ENCODE results near the gene DDX41. TPM values are rescaled to one million over a fixed set of nuclear protein-coding genes. Genes with fewer than 3 reads are reported as not detected.

Gene DDX41
- total RNA-seq, 2 experiments from 2014 or later: 169 to 224 TPM

DNA sequence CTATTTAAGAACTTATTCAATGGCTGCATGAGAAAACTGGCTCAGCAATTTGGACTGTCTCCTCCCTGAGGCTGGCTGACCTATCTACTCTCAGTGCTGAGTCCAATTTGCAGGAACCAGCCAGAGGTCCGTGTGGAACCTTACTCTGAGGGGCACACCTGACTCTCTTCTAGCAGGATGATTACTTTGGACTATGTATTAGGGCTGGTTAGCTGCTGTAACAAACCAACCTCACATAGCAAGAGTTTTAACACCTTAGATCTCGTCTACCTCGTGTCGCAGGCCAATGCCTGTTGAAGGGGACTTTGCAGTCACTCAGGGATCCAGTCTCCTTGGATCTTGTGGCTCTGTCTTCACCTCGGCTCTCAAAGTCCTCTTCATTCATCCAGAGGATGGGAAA lies 41.0 kb upstream of the DDX41 start:
- H3K4me2 ChIP-seq (ENCODE audit: low read length): no peak overlapping the region
- no peak overlapping the region for H3K4me3 ChIP-seq (ENCODE audit: low read depth, low read length, poor library complexity, severe bottlenecking)
- TF ChIP-seq, protein P1, sequence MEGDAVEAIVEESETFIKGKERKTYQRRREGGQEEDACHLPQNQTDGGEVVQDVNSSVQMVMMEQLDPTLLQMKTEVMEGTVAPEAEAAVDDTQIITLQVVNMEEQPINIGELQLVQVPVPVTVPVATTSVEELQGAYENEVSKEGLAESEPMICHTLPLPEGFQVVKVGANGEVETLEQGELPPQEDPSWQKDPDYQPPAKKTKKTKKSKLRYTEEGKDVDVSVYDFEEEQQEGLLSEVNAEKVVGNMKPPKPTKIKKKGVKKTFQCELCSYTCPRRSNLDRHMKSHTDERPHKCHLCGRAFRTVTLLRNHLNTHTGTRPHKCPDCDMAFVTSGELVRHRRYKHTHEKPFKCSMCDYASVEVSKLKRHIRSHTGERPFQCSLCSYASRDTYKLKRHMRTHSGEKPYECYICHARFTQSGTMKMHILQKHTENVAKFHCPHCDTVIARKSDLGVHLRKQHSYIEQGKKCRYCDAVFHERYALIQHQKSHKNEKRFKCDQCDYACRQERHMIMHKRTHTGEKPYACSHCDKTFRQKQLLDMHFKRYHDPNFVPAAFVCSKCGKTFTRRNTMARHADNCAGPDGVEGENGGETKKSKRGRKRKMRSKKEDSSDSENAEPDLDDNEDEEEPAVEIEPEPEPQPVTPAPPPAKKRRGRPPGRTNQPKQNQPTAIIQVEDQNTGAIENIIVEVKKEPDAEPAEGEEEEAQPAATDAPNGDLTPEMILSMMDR (conservative IDR thresholded peaks at IDR 0.05; ENCODE audit: low read length): no peak
- TF ChIP-seq EZH2phosphoT487 (IDR thresholded peaks at IDR 0.05; ENCODE audit: borderline replicate concordance, low read depth, low read length): no peak
- peaks cover 2% of the 10 kb centered on the region; the same call in 1 of the 2 replicates for H3K36me3 ChIP-seq (ENCODE audit: insufficient read depth, low read length)
- H4K20me1 ChIP-seq (ENCODE audit: insufficient read depth, low read length): no peaks in the 10 kb centered on the region
- no peaks in the 10 kb centered on the region for H3K9me3 ChIP-seq (ENCODE audit: low read length)
- CTCF ChIA-PET (ENCODE audit: unreplicated experiment): interaction anchor here (0.6 kb wide), 1 partner anchor 50 kb away, joined by 3 read pairs; no protein-coding TSS in a partner anchor
- peaks cover 13% of the 10 kb centered on the region for H3K79me2 ChIP-seq (ENCODE audit: insufficient read depth, low read depth, low read length)
- no peak for DNase-seq (ENCODE audit: low spot score)
- no peak overlapping the region for H2AFZ ChIP-seq (ENCODE audit: low read length)
- intact Hi-C loops (cut with micrococcal nuclease; ENCODE audit: unreplicated experiment): no loop called here
- H3K4me1 ChIP-seq (ENCODE audit: insufficient read depth, low read length, poor library complexity, severe bottlenecking): peaks cover 13% of the 10 kb centered on the region
- POLR2A ChIA-PET: interaction anchor here (0.6 kb wide), 1 partner anchor 15 kb away, joined by 7 read pairs; no protein-coding TSS in a partner anchor
- BruUV-seq (replicated peaks): no TSS peak
- H3K27ac ChIP-seq (ENCODE audit: low read depth, low read length, poor library complexity, severe bottlenecking): no peak overlapping the region
- no peaks in the 10 kb centered on the region for H3K9me2 ChIP-seq (ENCODE audit: insufficient read depth, low read length)

DNA sequence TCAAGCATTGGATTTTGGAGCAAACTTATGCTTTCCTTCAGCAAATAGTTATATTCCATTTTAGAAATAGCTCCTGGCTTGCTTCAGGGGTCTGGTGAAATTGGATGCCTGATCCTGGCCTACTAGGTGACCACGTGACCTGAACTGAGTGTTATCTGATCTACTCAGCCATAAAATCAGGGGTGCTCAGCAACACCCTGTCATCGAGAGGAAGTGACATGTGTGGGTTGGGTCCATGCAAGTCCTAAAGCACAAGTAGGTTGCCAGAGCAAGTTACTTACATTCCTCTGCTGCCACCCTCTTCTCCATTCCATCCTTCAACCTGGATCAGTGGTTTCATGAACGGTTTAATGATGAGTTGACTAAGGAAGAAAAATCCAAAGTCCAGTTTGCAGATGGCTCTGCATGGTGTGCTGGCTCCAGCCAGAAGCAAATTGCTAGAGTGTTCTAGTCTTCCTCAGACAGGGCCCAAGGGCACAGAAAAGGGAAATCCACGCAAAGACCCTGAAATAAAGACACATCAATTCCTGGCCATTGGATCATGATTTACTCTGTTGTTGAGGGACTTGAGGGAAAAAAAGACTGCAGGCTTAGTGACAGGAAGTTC lies 40.4 kb upstream of the DDX41 start:
- no peak for TF ChIP-seq EZH2phosphoT487 (IDR thresholded peaks at IDR 0.05; ENCODE audit: borderline replicate concordance, low read depth, low read length)
- TF ChIP-seq, protein P1 (conservative IDR thresholded peaks at IDR 0.05; ENCODE audit: low read length): no peak
- H3K4me2 ChIP-seq (ENCODE audit: low read length): no peak overlapping the region

DNA sequence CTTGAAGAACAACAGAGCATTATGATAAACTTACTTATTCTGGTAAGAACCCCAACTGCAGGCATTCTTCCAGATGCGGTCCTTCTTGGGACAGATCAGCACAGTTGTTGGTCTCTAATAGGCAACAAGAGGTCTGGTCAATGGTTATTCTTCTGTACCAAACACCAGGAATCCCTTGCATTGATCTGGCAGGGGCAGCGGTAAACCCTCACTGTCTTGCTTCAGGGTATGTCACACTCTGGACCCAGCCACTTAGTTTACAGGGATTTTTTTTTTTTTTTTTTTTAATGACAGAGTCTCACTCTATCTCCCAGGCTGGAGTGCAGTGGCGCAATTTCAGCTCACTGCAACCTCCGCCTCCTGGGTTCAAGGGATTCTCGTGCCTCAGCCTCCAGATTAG lies 38.9 kb upstream of the DDX41 start:
- Histone ChIP-seq H3K9me3 (ENCODE audit: low read length) (no peaks in the 10 kb centered on the region), H2AFZ (ENCODE audit: low read length) (peak overlapping the region; percentile 18; the same call in 1 of the 2 replicates), H3K4me1 (ENCODE audit: insufficient read depth, low read length, poor library complexity, severe bottlenecking) (peaks cover 15% of the 10 kb centered on the region), H4K20me1 (ENCODE audit: insufficient read depth, low read length) (no peaks in the 10 kb centered on the region), H3K4me3 (ENCODE audit: low read depth, low read length, poor library complexity, severe bottlenecking) (no peak overlapping the region), H3K4me2 (ENCODE audit: low read length) (no peak overlapping the region), H3K79me2 (ENCODE audit: insufficient read depth, low read depth, low read length) (peaks cover 24% of the 10 kb centered on the region), H3K36me3 (ENCODE audit: insufficient read depth, low read length) (peaks cover 23% of the 10 kb centered on the region), H3K27ac (ENCODE audit: low read depth, low read length, poor library complexity, severe bottlenecking) (no peak overlapping the region), H3K9me2 (ENCODE audit: insufficient read depth, low read length) (no peaks in the 10 kb centered on the region)
- ChIA-PET POLR2A (interaction anchor here (0.9 kb wide), 1 partner anchor 40 kb away, joined by 3 read pairs; no protein-coding TSS in a partner anchor), CTCF (ENCODE audit: unreplicated experiment) (no interaction called here)
- intact Hi-C loops (cut with micrococcal nuclease; ENCODE audit: unreplicated experiment): loop anchor here (2.0 kb wide), 2 partner anchors 45 to 47 kb away; partner anchors contain the start of genes B4GALT7 and DOK3
- no TSS peak for BruUV-seq (replicated peaks)
- TF ChIP-seq, protein P1 (conservative IDR thresholded peaks at IDR 0.05; ENCODE audit: low read length): no peak
- TF ChIP-seq EZH2phosphoT487 (IDR thresholded peaks at IDR 0.05; ENCODE audit: borderline replicate concordance, low read depth, low read length): no peak
- no peak for DNase-seq (ENCODE audit: low spot score)

More for the DNA sequence above, 40.4 kb upstream of the DDX41 start:
- no peak overlapping the region for H3K27ac ChIP-seq (ENCODE audit: low read depth, low read length, poor library complexity, severe bottlenecking)
- no TSS peak for BruUV-seq (replicated peaks)
- intact Hi-C loops (cut with micrococcal nuclease; ENCODE audit: unreplicated experiment): no loop called here
- no peak for DNase-seq (ENCODE audit: low spot score)
- H3K9me2 ChIP-seq (ENCODE audit: insufficient read depth, low read length): no peaks in the 10 kb centered on the region
- H3K9me3 ChIP-seq (ENCODE audit: low read length): no peaks in the 10 kb centered on the region
- ChIA-PET CTCF (ENCODE audit: unreplicated experiment) (no interaction called here), POLR2A (interaction anchor here (0.6 kb wide), 1 partner anchor 16 kb away, joined by 7 read pairs; no protein-coding TSS in a partner anchor)
- H3K79me2 ChIP-seq (ENCODE audit: insufficient read depth, low read depth, low read length): peaks cover 20% of the 10 kb centered on the region
- H3K4me1 ChIP-seq (ENCODE audit: insufficient read depth, low read length, poor library complexity, severe bottlenecking): peaks cover 15% of the 10 kb centered on the region
- peaks cover 8% of the 10 kb centered on the region; the same call in 1 of the 2 replicates for H3K36me3 ChIP-seq (ENCODE audit: insufficient read depth, low read length)
- no peak overlapping the region for H2AFZ ChIP-seq (ENCODE audit: low read length)
- no peak overlapping the region for H3K4me3 ChIP-seq (ENCODE audit: low read depth, low read length, poor library complexity, severe bottlenecking)
- H4K20me1 ChIP-seq (ENCODE audit: insufficient read depth, low read length): no peaks in the 10 kb centered on the region
